Upper lobe of left lung (tissue), 4 donors: Measurements from ENCODE around the gene JMJD6.

ENCODE experiments used
- CTCF ChIP-seq, 6 experiments: fragments of 450-650 bp in 4 of 6; fragments of 200-600 bp in 2 of 6; sonication (generic) in 2 of 6; IDR thresholded peaks; one replicate each; pipeline ENCODE4 v1.5.1; 2016 to 2019; ENCODE audit warnings: antibody characterized with exemption in 6 of 6
- EP300 ChIP-seq, 4 donors: sonication (generic); formaldehyde crosslinking; IDR thresholded peaks; one replicate each; pipeline ENCODE4 v1.5.1; 2017; ENCODE audit warnings: antibody characterized with exemption in 4 of 4, control low read depth in 2 of 4
- POLR2A ChIP-seq, 4 donors: fragments of 450-650 bp; IDR thresholded peaks; one replicate each; pipeline ENCODE4 v1.5.1; 2016 to 2017; ENCODE audit warnings: antibody characterized with exemption in 4 of 4, mild to moderate bottlenecking in 2 of 4
- POLR2AphosphoS5 ChIP-seq, 2 donors: sonication (generic); formaldehyde crosslinking; IDR thresholded peaks; one replicate each; pipeline ENCODE4 v1.5.1; 2017; ENCODE audit warnings: antibody characterized with exemption in 2 of 2

GRCh38 chr17:76707985-76708807 is 18.2 kb downstream of the JMJD6 start:
- no peak for TF ChIP-seq CTCF (IDR thresholded peaks at IDR 0.05)
- TF ChIP-seq POLR2A (IDR thresholded peaks at IDR 0.05) = no peak
- TF ChIP-seq POLR2AphosphoS5 (IDR thresholded peaks at IDR 0.05) = no peak
- TF ChIP-seq EP300 (IDR thresholded peaks at IDR 0.05) = no peak
